GM12878 (cell line): ENCODE data around the gene IRF9. TPM values are rescaled to one million over a fixed set of nuclear protein-coding genes. Genes with fewer than 3 reads are reported as not detected.

Source experiments
- ATF7 ChIP-seq: fragments of 450-650 bp; IDR thresholded peaks from 2 replicates; pipeline ENCODE4 v1.6.1; 2016; ENCODE audit warnings: low read depth, mild to moderate bottlenecking
- BCL11A ChIP-seq: IDR thresholded peaks from 2 replicates; pipeline ENCODE4 v1.6.1; 2011; ENCODE audit warnings: low read depth, low read length
- CEBPB ChIP-seq, 2 experiments: fragments of 150-350 bp in 1 of 2; IDR thresholded peaks; 2 replicates each; pipeline ENCODE4 v1.6.1; 2012 to 2014; ENCODE audit warnings: low read depth in 2 of 2, low read length in 2 of 2, borderline replicate concordance in 1 of 2, inconsistent platforms in 1 of 2
- CREB1 ChIP-seq: IDR thresholded peaks from 2 replicates; pipeline ENCODE4 v1.6.1; 2012; ENCODE audit warnings: low read depth, mild to moderate bottlenecking, inconsistent platforms
- IKZF1 ChIP-seq: fragments of 450-650 bp; conservative IDR thresholded peaks from 2 replicates; pipeline ENCODE4 v1.6.1; 2017; ENCODE audit warnings: antibody characterized with exemption, mild to moderate bottlenecking
- KDM1A ChIP-seq: fragments of 200-600 bp; sonication (generic); IDR thresholded peaks from 2 replicates; pipeline ENCODE4 v1.6.1; 2016; ENCODE audit warnings: borderline replicate concordance
- KLF5 ChIP-seq: fragments of 450-650 bp; IDR thresholded peaks from 2 replicates; pipeline ENCODE4 v1.6.1; 2014; ENCODE audit warnings: mild to moderate bottlenecking; ENCODE audit not compliant: partially characterized antibody
- LARP7 ChIP-seq: fragments of 450-650 bp; IDR thresholded peaks from 2 replicates; pipeline ENCODE4 v1.6.1; 2017; ENCODE audit warnings: mild to moderate bottlenecking
- NBN ChIP-seq: fragments of 450-650 bp; IDR thresholded peaks from 2 replicates; pipeline ENCODE4 v1.6.1; 2016
- NFYA ChIP-seq: IDR thresholded peaks from 2 replicates; pipeline ENCODE4 v1.6.1; 2011; ENCODE audit warnings: low read depth, mild to moderate bottlenecking, low read length, improper control_type of control experiment, borderline replicate concordance
- PAX8 ChIP-seq: fragments of 450-650 bp; IDR thresholded peaks from 2 replicates; pipeline ENCODE4 v1.6.1; 2017; ENCODE audit warnings: mild to moderate bottlenecking, moderate library complexity
- POLR2AphosphoS5 ChIP-seq: IDR thresholded peaks from 2 replicates; pipeline ENCODE4 v1.6.1; 2011; ENCODE audit warnings: mild to moderate bottlenecking, low read length, inconsistent platforms
- SIX5 ChIP-seq: IDR thresholded peaks from 2 replicates; pipeline ENCODE4 v1.6.1; 2011; ENCODE audit warnings: mild to moderate bottlenecking, low read depth, low read length, moderate library complexity; ENCODE audit not compliant: severe bottlenecking
- SMC3 ChIP-seq: IDR thresholded peaks from 2 replicates; pipeline ENCODE4 v1.6.1; 2011; ENCODE audit warnings: low read length, improper control_type of control experiment, borderline replicate concordance
- SRF ChIP-seq, 2 experiments: IDR thresholded peaks; 2 replicates each; pipeline ENCODE4 v1.6.1; 2011; ENCODE audit warnings: low read depth in 2 of 2, low read length in 2 of 2, mild to moderate bottlenecking in 1 of 2, moderate library complexity in 1 of 2
- polyA plus RNA-seq, 11 experiments: library from polyadenylated mRNA; depleted of rRNA in 4 of 11; unstranded in 6 of 11; stranded (reverse) in 5 of 11; fragments of >200 nt; fragmentation: Nextera tagmentation in 4 of 11; fragmentation: Illumina TruSeq in 1 of 11; extraction: Ambion mirVana in 4 of 11; extraction: Trizol in 1 of 11; gene quantifications; 1 replicate in 1 of 11; 2 replicates in 10 of 11; pipeline versions ENCODE4 v1.2.1 to v1.2.3, GENCODE V29; 2011 to 2016; ENCODE audit warnings: inconsistent platforms in 2 of 11, missing spikeins in 2 of 11, low read depth in 1 of 11
- total RNA-seq, 4 experiments: library from RNA; depleted of rRNA in 3 of 4; stranded (reverse); fragments of >200 nt in 3 of 4; fragmentation: Illumina TruSeq in 1 of 4; extraction: Trizol in 1 of 4; gene quantifications; 2 replicates each; pipeline versions ENCODE4 v1.2.1 to v1.2.3, GENCODE V29; 2013 to 2021
- TF ChIP-seq, protein P1 (sequence below): fragments of 450-650 bp; IDR thresholded peaks from 2 replicates; pipeline ENCODE4 v1.6.1; 2018; ENCODE audit warnings: borderline replicate concordance, mild to moderate bottlenecking; ENCODE audit not compliant: partially characterized antibody
- TF ChIP-seq, protein P2 (sequence below): fragments of 450-650 bp; IDR thresholded peaks from 2 replicates; pipeline ENCODE4 v1.6.1; 2016; ENCODE audit warnings: mild to moderate bottlenecking
- TF ChIP-seq, protein P3 (sequence below): fragments of 450-650 bp; IDR thresholded peaks from 2 replicates; pipeline ENCODE4 v1.6.1; 2018; ENCODE audit warnings: mild to moderate bottlenecking, low read depth, moderate library complexity; ENCODE audit not compliant: partially characterized antibody
- TF ChIP-seq, protein P4 (sequence below): IDR thresholded peaks from 2 replicates; pipeline ENCODE4 v1.6.1; 2012; ENCODE audit warnings: low read depth, low read length, improper control_type of control experiment

Gene IRF9
- total and polyA plus RNA-seq, 10 of the 15 experiments (the other 5 are each of a cell fraction or from before 2014, with no cell fraction given): 47.6 to 234 (median 148) TPM

DNA sequence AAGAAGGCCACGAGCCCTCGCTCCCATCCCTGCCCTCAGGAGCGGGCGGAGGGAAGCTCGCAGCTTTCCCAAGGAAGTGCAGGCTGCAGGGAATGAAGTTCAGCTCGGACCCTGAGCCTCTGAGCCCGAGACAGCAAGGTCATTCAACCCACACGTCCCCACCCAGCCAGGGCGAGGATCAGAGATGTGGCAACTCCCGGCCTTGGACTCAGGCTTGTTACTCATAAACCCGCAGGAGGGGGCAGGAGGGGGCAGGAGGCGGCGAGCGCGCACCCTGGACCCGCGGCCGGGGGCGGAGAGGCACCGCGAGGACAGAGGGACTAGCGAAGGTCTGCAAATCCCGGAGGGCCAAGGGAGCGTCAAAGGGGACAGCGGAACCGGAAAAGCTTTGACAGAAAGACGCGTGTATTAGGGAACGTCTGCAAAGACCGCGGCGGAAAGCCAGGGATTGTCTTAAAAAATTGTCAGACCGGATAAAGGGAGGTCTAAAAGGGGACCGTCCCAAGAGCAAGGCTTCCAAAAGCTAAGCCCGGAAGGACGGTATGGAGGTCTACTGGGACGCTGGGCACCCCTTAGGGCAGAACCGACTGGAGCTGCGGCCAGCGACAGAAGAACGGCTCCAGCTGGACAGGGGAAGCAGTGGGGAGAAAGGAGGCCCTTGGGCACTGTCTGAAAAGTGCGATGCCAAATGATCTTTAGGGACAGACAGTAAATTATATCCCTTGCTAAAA, 47.1 kb upstream of the IRF9 start (continued):
- TF ChIP-seq ATF7 (peak; percentile 40; the same call in 1 of the 2 replicates), POLR2AphosphoS5 (peak; percentile 92), IKZF1 (peak; percentile 58), CEBPB (IDR thresholded peaks at IDR 0.05; ENCODE audit: borderline replicate concordance in 1 of 2, low read depth in 2 of 2, low read length in 2 of 2) (no peak), CREB1 (peak; percentile 86), PAX8 (peak; percentile 70; the same call in 1 of the 2 replicates), KLF5 (no peak), BCL11A (no peak), LARP7 (peak; percentile 65; the same call in 1 of the 2 replicates), SMC3 (no peak), SRF (IDR thresholded peaks at IDR 0.05; ENCODE audit: low read depth in 2 of 2, low read length in 2 of 2) (0 out of 4 replicates have a peak, but pooled peaks of 1 of the 2 experiments have one; percentile 12), KDM1A (no peak), NFYA (no peak), SIX5 (no peak), NBN (peak; percentile 92)
- TF ChIP-seq, protein P1, sequence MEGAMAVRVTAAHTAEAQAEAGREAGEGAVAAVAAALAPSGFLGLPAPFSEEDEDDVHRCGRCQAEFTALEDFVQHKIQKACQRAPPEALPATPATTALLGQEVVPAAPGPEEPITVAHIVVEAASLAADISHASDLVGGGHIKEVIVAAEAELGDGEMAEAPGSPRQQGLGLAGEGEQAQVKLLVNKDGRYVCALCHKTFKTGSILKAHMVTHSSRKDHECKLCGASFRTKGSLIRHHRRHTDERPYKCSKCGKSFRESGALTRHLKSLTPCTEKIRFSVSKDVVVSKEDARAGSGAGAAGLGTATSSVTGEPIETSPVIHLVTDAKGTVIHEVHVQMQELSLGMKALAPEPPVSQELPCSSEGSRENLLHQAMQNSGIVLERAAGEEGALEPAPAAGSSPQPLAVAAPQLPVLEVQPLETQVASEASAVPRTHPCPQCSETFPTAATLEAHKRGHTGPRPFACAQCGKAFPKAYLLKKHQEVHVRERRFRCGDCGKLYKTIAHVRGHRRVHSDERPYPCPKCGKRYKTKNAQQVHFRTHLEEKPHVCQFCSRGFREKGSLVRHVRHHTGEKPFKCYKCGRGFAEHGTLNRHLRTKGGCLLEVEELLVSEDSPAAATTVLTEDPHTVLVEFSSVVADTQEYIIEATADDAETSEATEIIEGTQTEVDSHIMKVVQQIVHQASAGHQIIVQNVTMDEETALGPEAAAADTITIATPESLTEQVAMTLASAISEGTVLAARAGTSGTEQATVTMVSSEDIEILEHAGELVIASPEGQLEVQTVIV: no peak
- TF ChIP-seq, protein P2, sequence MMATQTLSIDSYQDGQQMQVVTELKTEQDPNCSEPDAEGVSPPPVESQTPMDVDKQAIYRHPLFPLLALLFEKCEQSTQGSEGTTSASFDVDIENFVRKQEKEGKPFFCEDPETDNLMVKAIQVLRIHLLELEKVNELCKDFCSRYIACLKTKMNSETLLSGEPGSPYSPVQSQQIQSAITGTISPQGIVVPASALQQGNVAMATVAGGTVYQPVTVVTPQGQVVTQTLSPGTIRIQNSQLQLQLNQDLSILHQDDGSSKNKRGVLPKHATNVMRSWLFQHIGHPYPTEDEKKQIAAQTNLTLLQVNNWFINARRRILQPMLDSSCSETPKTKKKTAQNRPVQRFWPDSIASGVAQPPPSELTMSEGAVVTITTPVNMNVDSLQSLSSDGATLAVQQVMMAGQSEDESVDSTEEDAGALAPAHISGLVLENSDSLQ: no peak
- TF ChIP-seq, protein P3, sequence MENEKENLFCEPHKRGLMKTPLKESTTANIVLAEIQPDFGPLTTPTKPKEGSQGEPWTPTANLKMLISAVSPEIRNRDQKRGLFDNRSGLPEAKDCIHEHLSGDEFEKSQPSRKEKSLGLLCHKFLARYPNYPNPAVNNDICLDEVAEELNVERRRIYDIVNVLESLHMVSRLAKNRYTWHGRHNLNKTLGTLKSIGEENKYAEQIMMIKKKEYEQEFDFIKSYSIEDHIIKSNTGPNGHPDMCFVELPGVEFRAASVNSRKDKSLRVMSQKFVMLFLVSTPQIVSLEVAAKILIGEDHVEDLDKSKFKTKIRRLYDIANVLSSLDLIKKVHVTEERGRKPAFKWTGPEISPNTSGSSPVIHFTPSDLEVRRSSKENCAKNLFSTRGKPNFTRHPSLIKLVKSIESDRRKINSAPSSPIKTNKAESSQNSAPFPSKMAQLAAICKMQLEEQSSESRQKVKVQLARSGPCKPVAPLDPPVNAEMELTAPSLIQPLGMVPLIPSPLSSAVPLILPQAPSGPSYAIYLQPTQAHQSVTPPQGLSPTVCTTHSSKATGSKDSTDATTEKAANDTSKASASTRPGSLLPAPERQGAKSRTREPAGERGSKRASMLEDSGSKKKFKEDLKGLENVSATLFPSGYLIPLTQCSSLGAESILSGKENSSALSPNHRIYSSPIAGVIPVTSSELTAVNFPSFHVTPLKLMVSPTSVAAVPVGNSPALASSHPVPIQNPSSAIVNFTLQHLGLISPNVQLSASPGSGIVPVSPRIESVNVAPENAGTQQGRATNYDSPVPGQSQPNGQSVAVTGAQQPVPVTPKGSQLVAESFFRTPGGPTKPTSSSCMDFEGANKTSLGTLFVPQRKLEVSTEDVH: peak; percentile 53
- TF ChIP-seq, protein P4, sequence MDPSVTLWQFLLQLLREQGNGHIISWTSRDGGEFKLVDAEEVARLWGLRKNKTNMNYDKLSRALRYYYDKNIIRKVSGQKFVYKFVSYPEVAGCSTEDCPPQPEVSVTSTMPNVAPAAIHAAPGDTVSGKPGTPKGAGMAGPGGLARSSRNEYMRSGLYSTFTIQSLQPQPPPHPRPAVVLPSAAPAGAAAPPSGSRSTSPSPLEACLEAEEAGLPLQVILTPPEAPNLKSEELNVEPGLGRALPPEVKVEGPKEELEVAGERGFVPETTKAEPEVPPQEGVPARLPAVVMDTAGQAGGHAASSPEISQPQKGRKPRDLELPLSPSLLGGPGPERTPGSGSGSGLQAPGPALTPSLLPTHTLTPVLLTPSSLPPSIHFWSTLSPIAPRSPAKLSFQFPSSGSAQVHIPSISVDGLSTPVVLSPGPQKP: peak; percentile 19; the same call in 1 of the 2 replicates
